WTC11 (cell line): ENCODE data around the gene NLRC4. TPM values are rescaled to one million over a fixed set of nuclear protein-coding genes. Genes with fewer than 3 reads are reported as not detected.

Experiments
- ATAC-seq: fragments of 200-7000 bp; cut with Tn5 transposase; 2 replicates; pipeline ENCODE4 v1.10.0; 2021; ENCODE audit warnings: mild to moderate bottlenecking, moderate library complexity
- CTCF ChIA-PET: fragments of 300-600 bp; sonication (Branson Sonifier 250); formaldehyde crosslinking; loops from one replicate; lab custom pipeline; 2021; ENCODE audit warnings: antibody characterized with exemption; lab: Charles Lee
- POLR2A ChIA-PET: fragments of 350-600 bp; sonication (Branson Sonifier 250); formaldehyde crosslinking; loops from one replicate; lab custom pipeline; 2021; ENCODE audit warnings: antibody characterized with exemption; lab: Charles Lee
- DNase-seq: peaks from one replicate; pipeline ENCODE4 v3.0.0; 2021; ENCODE audit warnings: low spot score
- H3K27ac Mint-ChIP-seq: 2 replicates; pipeline ENCODE4 v1.8.0; 2021; ENCODE audit warnings: mixed read lengths
- H3K27me3 Mint-ChIP-seq: 2 replicates; pipeline ENCODE4 v1.8.0; 2021; ENCODE audit warnings: low read depth, mild to moderate bottlenecking, moderate library complexity, mixed read lengths
- H3K36me3 Mint-ChIP-seq: 2 replicates; pipeline ENCODE4 v1.8.0; 2021; ENCODE audit warnings: mixed read lengths
- H3K4me1 Mint-ChIP-seq: 2 replicates; pipeline ENCODE4 v1.8.0; 2022; ENCODE audit warnings: mixed read lengths
- H3K4me3 Mint-ChIP-seq: 2 replicates; pipeline ENCODE4 v1.8.0; 2021; ENCODE audit warnings: mild to moderate bottlenecking, moderate library complexity, mixed read lengths
- H3K9me3 Mint-ChIP-seq: 2 replicates; pipeline ENCODE4 v1.8.0; 2021; ENCODE audit warnings: mixed read lengths
- AFF4 ChIP-seq: sonication (generic); formaldehyde crosslinking; IDR thresholded peaks from 2 replicates; pipeline ENCODE4 v1.8.1; 2023; ENCODE audit warnings: mild to moderate bottlenecking, missing genetic modification reagents, borderline replicate concordance
- E2F1 ChIP-seq: sonication (generic); formaldehyde crosslinking; IDR thresholded peaks from 2 replicates; pipeline ENCODE4 v1.8.0; 2022; ENCODE audit warnings: mild to moderate bottlenecking, missing genetic modification reagents
- E2F4 ChIP-seq: sonication (generic); formaldehyde crosslinking; IDR thresholded peaks from 2 replicates; pipeline ENCODE4 v1.8.1; 2022; ENCODE audit warnings: low read depth, mild to moderate bottlenecking, moderate library complexity, missing genetic modification reagents, borderline replicate concordance
- ESRRA ChIP-seq: sonication (generic); formaldehyde crosslinking; IDR thresholded peaks from 2 replicates; pipeline ENCODE4 v1.8.1; 2022; ENCODE audit warnings: mild to moderate bottlenecking, missing genetic modification reagents, borderline replicate concordance
- ETV6 ChIP-seq: sonication (generic); formaldehyde crosslinking; IDR thresholded peaks from 2 replicates; pipeline ENCODE4 v1.8.1; 2022; ENCODE audit warnings: mild to moderate bottlenecking, missing genetic modification reagents
- GRHL2 ChIP-seq: fragments of 250-450 bp; sonication (Bioruptor Pico); IDR thresholded peaks from 2 replicates; pipeline ENCODE4 v1.8.0; 2022; ENCODE audit warnings: mild to moderate bottlenecking, moderate library complexity; ENCODE audit not compliant: insufficient replicate concordance, severe bottlenecking
- MAX ChIP-seq: sonication (generic); formaldehyde crosslinking; IDR thresholded peaks from 2 replicates; pipeline ENCODE4 v1.8.0; 2022; ENCODE audit warnings: mild to moderate bottlenecking, missing genetic modification reagents
- NR2C2 ChIP-seq: sonication (generic); formaldehyde crosslinking; IDR thresholded peaks from 2 replicates; pipeline ENCODE4 v1.8.0; 2022; ENCODE audit warnings: mild to moderate bottlenecking, missing genetic modification reagents
- RORB ChIP-seq: fragments of 250-450 bp; sonication (Bioruptor Pico); IDR thresholded peaks from 2 replicates; pipeline ENCODE4 v1.9.0; 2021; ENCODE audit warnings: mild to moderate bottlenecking
- SMAD4 ChIP-seq: sonication (generic); formaldehyde crosslinking; IDR thresholded peaks from 2 replicates; pipeline ENCODE4 v1.8.0; 2022; ENCODE audit warnings: mild to moderate bottlenecking, missing genetic modification reagents
- SOX15 ChIP-seq: fragments of 250-450 bp; sonication (Bioruptor Pico); IDR thresholded peaks from 2 replicates; pipeline ENCODE4 v1.9.0; 2021; ENCODE audit warnings: mild to moderate bottlenecking
- TEAD1 ChIP-seq: sonication (generic); formaldehyde crosslinking; IDR thresholded peaks from 2 replicates; pipeline ENCODE4 v1.8.0; 2022; ENCODE audit warnings: mild to moderate bottlenecking, missing genetic modification reagents
- ZBTB21 ChIP-seq: sonication (generic); formaldehyde crosslinking; IDR thresholded peaks from 2 replicates; pipeline ENCODE4 v1.8.1; 2023; ENCODE audit warnings: mild to moderate bottlenecking, missing genetic modification reagents, borderline replicate concordance
- ZMAT4 ChIP-seq: fragments of 250-450 bp; sonication (Bioruptor Pico); IDR thresholded peaks from 2 replicates; pipeline ENCODE4 v1.9.0; 2021; ENCODE audit warnings: mild to moderate bottlenecking
- ZNF121 ChIP-seq: sonication (generic); formaldehyde crosslinking; IDR thresholded peaks from 2 replicates; pipeline ENCODE4 v1.8.0; 2023; ENCODE audit warnings: missing genetic modification reagents
- ZNF219 ChIP-seq: sonication (generic); formaldehyde crosslinking; IDR thresholded peaks from 2 replicates; pipeline ENCODE4 v1.8.0; 2023; ENCODE audit warnings: missing genetic modification reagents, mild to moderate bottlenecking, borderline replicate concordance
- ZNF232 ChIP-seq: sonication (generic); formaldehyde crosslinking; IDR thresholded peaks from 2 replicates; pipeline ENCODE4 v1.8.0; 2022; ENCODE audit warnings: mild to moderate bottlenecking, missing genetic modification reagents
- ZNF263 ChIP-seq: sonication (generic); formaldehyde crosslinking; IDR thresholded peaks from 2 replicates; pipeline ENCODE4 v1.8.1; 2022; ENCODE audit warnings: low read depth, mild to moderate bottlenecking, moderate library complexity, missing genetic modification reagents
- ZNF281 ChIP-seq: sonication (generic); formaldehyde crosslinking; IDR thresholded peaks from 2 replicates; pipeline ENCODE4 v1.8.0; 2023; ENCODE audit warnings: mild to moderate bottlenecking, missing genetic modification reagents
- ZNF396 ChIP-seq: fragments of 250-450 bp; sonication (Bioruptor Pico); IDR thresholded peaks from 2 replicates; pipeline ENCODE4 v1.8.0; 2021; ENCODE audit warnings: mild to moderate bottlenecking, moderate library complexity, borderline replicate concordance
- ZNF423 ChIP-seq: fragments of 250-450 bp; sonication (Bioruptor Pico); IDR thresholded peaks from 2 replicates; pipeline ENCODE4 v2.1.2; 2022; ENCODE audit warnings: mild to moderate bottlenecking, moderate library complexity
- total RNA-seq: library from RNA; stranded (reverse); gene quantifications from 3 replicates; pipeline ENCODE4 v1.2.3, GENCODE V29; 2021

Gene NLRC4
- total RNA-seq, 1 experiment from 2014 or later = not detected

GRCh38 chr2:32246911-32247310, 17.8 kb downstream of the NLRC4 start (continued):
- TF ChIP-seq ZNF263 = no peak
- no peak for TF ChIP-seq TEAD1 (CRISPR knock-in tag)
- TF ChIP-seq ZNF396 = no peak
- TF ChIP-seq ZNF281 (CRISPR knock-in tag) = no peak
- TF ChIP-seq ZNF121 (CRISPR knock-in tag) = no peak
- TF ChIP-seq ETV6 (CRISPR knock-in tag) = no peak

GRCh38 chr2:32242331-32242730, 22.4 kb downstream of the NLRC4 start:
- no peak for TF ChIP-seq ETV6 (CRISPR knock-in tag)
- TF ChIP-seq ZMAT4 (CRISPR knock-in tag) = no peak
- TF ChIP-seq RORB = no peak
- no peak for TF ChIP-seq SOX15
- no peak for TF ChIP-seq E2F1
- TF ChIP-seq AFF4 = no peak
- TF ChIP-seq ZNF423 (CRISPR knock-in tag) = no peak
- no peak for TF ChIP-seq ZBTB21
- TF ChIP-seq E2F4 (CRISPR knock-in tag) = no peak
- TF ChIP-seq ZNF232 = no peak
- no peak for TF ChIP-seq SMAD4 (CRISPR knock-in tag)
- no peak for TF ChIP-seq GRHL2 (CRISPR knock-in tag)
- TF ChIP-seq NR2C2 (CRISPR knock-in tag) = no peak
- TF ChIP-seq MAX (CRISPR knock-in tag) = no peak
- TF ChIP-seq ESRRA (CRISPR knock-in tag) = no peak
- TF ChIP-seq ZNF219 (CRISPR knock-in tag) = no peak
- ATAC-seq (no peak), DNase-seq (no peak)
- Mint-ChIP-seq H3K36me3 (no peaks in the 10 kb centered on the region), H3K27ac (no peak overlapping the region), H3K27me3 (peaks cover 2% of the 10 kb centered on the region; the same call in 1 of the 2 replicates), H3K9me3 (no peaks in the 10 kb centered on the region), H3K4me3 (no peak overlapping the region), H3K4me1 (peaks cover 7% of the 10 kb centered on the region)
- POLR2A ChIA-PET = no interaction called here
- CTCF ChIA-PET = no interaction called here
